Esophagus muscularis mucosa (tissue), 4 donors: ENCODE data around the gene ZNF584.

Source experiments
- CTCF ChIP-seq, 3 experiments: fragments of 200-600 bp in 2 of 3; fragments of 450-650 bp in 1 of 3; sonication (generic) in 2 of 3; IDR thresholded peaks; one replicate each; pipeline ENCODE4 v1.5.1; 2017 to 2019; ENCODE audit warnings: antibody characterized with exemption in 3 of 3, mild to moderate bottlenecking in 2 of 3, moderate library complexity in 1 of 3
- EP300 ChIP-seq: sonication (generic); formaldehyde crosslinking; IDR thresholded peaks from one replicate; pipeline ENCODE4 v1.6.1; 2017; ENCODE audit warnings: antibody characterized with exemption
- POLR2A ChIP-seq: fragments of 450-650 bp; IDR thresholded peaks from one replicate; pipeline ENCODE4 v1.6.1; 2017; ENCODE audit warnings: antibody characterized with exemption, moderate library complexity, mild to moderate bottlenecking, low read depth
- POLR2AphosphoS5 ChIP-seq, 2 donors: sonication (generic); formaldehyde crosslinking; IDR thresholded peaks; one replicate each; pipeline ENCODE4 v1.6.1; 2017; ENCODE audit warnings: antibody characterized with exemption in 2 of 2

- no peak for TF ChIP-seq CTCF (IDR thresholded peaks at IDR 0.05)
- TF ChIP-seq POLR2AphosphoS5 (IDR thresholded peaks at IDR 0.05) = peak; percentile 90 to 95
- TF ChIP-seq EP300 = no peak
- TF ChIP-seq POLR2A = no peak
Observed at GRCh38 chr19:58439576-58440554, 31.4 kb downstream of the ZNF584 start, which contains the start of gene ZNF132.
